ENCODE measurements around the gene ZBTB20.

Gene ZBTB20

DNA sequence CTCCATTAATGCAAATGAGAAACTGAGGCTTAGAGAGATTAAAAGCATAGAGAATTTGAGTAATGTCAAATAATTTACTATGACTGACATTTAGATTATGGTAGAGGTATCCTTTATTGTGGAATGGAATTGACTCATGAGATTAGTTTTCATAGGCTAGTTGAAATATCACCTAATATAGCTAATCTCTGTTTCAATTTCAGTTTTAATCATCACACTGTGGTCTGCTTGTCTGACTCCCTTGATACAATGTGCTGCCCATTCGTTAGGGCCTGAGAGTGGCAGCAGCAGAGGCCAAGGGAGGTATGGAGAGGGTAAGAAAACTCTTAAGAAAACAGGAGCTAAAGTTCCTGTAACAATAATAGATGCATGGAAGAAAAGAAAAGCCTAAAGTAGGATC lies 13.2 kb upstream of the ZBTB20 start:
- no peak for DNase-seq (ENCODE audit: low read depth)
- TF ChIP-seq, protein P1, sequence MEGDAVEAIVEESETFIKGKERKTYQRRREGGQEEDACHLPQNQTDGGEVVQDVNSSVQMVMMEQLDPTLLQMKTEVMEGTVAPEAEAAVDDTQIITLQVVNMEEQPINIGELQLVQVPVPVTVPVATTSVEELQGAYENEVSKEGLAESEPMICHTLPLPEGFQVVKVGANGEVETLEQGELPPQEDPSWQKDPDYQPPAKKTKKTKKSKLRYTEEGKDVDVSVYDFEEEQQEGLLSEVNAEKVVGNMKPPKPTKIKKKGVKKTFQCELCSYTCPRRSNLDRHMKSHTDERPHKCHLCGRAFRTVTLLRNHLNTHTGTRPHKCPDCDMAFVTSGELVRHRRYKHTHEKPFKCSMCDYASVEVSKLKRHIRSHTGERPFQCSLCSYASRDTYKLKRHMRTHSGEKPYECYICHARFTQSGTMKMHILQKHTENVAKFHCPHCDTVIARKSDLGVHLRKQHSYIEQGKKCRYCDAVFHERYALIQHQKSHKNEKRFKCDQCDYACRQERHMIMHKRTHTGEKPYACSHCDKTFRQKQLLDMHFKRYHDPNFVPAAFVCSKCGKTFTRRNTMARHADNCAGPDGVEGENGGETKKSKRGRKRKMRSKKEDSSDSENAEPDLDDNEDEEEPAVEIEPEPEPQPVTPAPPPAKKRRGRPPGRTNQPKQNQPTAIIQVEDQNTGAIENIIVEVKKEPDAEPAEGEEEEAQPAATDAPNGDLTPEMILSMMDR (conservative IDR thresholded peaks at IDR 0.05; ENCODE audit: low read depth, low read length) = no peak
- H3K4me3 ChIP-seq (ENCODE audit: low read length) = no peak overlapping the region

- TF ChIP-seq, protein P1 (conservative IDR thresholded peaks at IDR 0.05; ENCODE audit: low read depth, low read length) = no peak
These were observed 9.1 kb upstream of the ZBTB20 start for GRCh38 chr3:115156046-115156654.

DNA sequence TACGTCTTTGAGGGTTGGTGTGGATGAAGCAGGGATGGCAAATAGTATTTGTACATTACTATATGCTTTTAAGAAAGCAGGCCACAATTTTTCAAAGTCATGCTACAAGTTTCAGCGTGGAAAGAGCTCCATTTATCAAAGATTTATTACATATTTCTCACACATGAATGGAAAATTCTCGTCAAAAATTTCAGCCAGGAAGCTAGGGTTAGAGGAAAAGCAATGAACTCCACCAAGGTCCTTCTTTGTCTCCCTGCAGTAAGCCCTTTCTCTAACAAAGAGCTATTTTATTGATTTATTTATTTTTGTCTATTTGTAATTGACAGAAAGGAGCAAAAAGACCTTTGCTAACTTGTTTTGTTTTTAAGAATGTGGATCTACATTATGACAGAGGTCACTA lies 7.5 kb upstream of the ZBTB20 start:
- DNase-seq (ENCODE audit: low read depth) = no peak
- no peak overlapping the region for H3K4me3 ChIP-seq (ENCODE audit: low read length)
- TF ChIP-seq, protein P1 (conservative IDR thresholded peaks at IDR 0.05; ENCODE audit: low read depth, low read length) = no peak

More at GRCh38 chr3:115156046-115156654, 9.1 kb upstream of the ZBTB20 start:
- no peak overlapping the region for H3K4me3 ChIP-seq (ENCODE audit: low read length)
- no peak for DNase-seq (ENCODE audit: low read depth)

DNA sequence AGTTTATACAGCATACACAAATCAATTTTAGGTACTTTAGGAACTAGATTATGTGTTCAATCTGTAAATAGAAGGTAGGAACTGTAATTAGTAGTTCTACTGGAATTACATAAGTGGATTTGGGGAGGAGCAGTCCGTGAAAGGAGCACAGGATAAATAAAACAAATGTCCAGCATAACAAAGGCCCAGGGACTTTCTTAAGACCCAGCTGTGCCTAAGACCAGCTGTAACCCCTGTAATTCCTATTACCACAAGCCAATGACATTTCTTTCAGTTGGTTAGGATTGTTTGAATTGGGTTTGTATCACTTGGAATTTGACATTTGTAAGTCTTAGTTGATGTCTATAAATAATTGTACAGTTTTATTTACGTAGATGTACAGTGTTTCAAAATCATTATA lies 4.8 kb upstream of the ZBTB20 start:
- no peak overlapping the region for H3K4me3 ChIP-seq (ENCODE audit: low read length)
- TF ChIP-seq, protein P1 (conservative IDR thresholded peaks at IDR 0.05; ENCODE audit: low read depth, low read length) = no peak
- no peak for DNase-seq (ENCODE audit: low read depth)

- DNase-seq (ENCODE audit: low read depth) = no peak
- TF ChIP-seq, protein P1 (conservative IDR thresholded peaks at IDR 0.05; ENCODE audit: low read depth, low read length) = no peak
- peak overlapping the region; percentile 69 for H3K4me3 ChIP-seq (ENCODE audit: low read length)
These were observed 1.2 kb upstream of the ZBTB20 start for GRCh38 chr3:115148142-115148790.

DNA sequence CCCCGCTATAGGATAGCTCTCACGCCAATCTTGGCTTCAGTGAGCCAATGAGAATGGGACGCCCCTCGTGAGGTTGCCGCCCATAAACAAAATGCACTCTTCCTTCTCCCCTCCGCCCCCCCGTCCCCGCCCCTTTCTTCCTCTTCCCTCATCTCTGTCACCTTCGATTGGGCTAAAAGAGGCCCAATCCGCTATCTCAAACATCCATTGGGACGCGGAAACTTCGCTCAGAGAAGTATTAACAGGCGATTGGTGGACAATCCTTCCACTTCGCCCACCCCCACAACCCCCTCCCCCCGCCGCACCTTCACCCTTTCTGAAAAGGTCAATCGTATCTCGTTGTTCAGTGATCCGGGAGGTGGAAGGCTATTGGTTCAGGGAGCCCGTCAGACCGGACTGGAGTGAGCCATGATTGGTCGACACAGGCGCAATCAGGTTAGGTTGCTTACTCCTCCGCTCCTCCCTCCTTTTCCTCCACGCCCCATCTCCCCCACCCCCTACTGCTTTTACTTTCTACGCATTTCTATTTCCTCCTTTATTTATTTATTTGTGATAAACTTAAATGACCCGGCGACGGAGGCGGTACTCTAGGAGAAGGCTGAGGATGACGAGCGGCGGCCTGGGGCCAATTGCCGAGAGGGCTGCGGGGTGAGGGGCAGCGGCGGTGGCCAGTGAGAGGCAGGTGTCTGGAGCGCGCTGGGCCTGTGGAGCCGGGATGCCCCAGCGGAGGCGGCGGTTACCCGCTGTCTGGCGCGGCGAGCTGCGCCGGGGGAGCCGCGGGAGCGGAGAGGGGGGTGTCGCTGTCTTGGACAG lies 447 bp upstream of the ZBTB20 start:
- peak overlapping the region; percentile 69 for H3K4me3 ChIP-seq (ENCODE audit: low read length)
- TF ChIP-seq, protein P1 (conservative IDR thresholded peaks at IDR 0.05; ENCODE audit: low read depth, low read length) = no peak
- DNase-seq (ENCODE audit: low read depth) = peak; percentile 100
